GM23338 (cell line): ENCODE results near the gene TUBA4B. TPM values are rescaled to one million over a fixed set of nuclear protein-coding genes. Genes with fewer than 3 reads are reported as not detected.
A peak's percentile ranks its signal among the peaks of the same experiment; 100 is the strongest.

Experiments used
- ATAC-seq: fragments of 200-7000 bp; cut with Tn5 transposase; 3 replicates; pipeline ENCODE4 v1.9.1; 2020
- DNase-seq: peaks from one replicate; pipeline ENCODE4 v3.0.0-alpha.2; 2015; ENCODE audit warnings: low spot score
- H2AFZ ChIP-seq: fragments of 200-600 bp; sonication (generic); 2 replicates; pipeline ENCODE4 v1.8.0; 2016; ENCODE audit warnings: antibody characterized with exemption, mild to moderate bottlenecking, moderate library complexity
- H3F3A ChIP-seq: fragments of 200-600 bp; sonication (generic); replicated peaks from 2 replicates; pipeline ENCODE4 v1.8.0; 2017; ENCODE audit warnings: antibody characterized with exemption, mixed run types, low read depth
- H3K27ac ChIP-seq: fragments of 200-600 bp; sonication (generic); 2 replicates; pipeline ENCODE4 v1.6.1; 2016; ENCODE audit warnings: low read depth
- H3K27me3 ChIP-seq: fragments of 200-600 bp; sonication (generic); 2 replicates; pipeline ENCODE4 v1.8.0; 2016; ENCODE audit warnings: mild to moderate bottlenecking, mixed run types, moderate library complexity; ENCODE audit not compliant: insufficient read depth
- H3K36me3 ChIP-seq: fragments of 200-600 bp; sonication (generic); 2 replicates; pipeline ENCODE4 v1.8.0; 2016; ENCODE audit warnings: mild to moderate bottlenecking; ENCODE audit not compliant: insufficient read depth
- H3K4me1 ChIP-seq: fragments of 200-600 bp; sonication (generic); 2 replicates; pipeline ENCODE4 v1.8.0; 2016; ENCODE audit warnings: mild to moderate bottlenecking, moderate library complexity; ENCODE audit not compliant: insufficient read depth
- H3K4me2 ChIP-seq: fragments of 200-600 bp; sonication (generic); 2 replicates; pipeline ENCODE4 v1.7.1; 2017; ENCODE audit warnings: mixed run types
- H3K4me3 ChIP-seq: fragments of 200-600 bp; sonication (generic); 2 replicates; pipeline ENCODE4 v1.6.1; 2016; ENCODE audit warnings: mixed run types
- H3K79me2 ChIP-seq: fragments of 200-600 bp; sonication (generic); replicated peaks from 2 replicates; pipeline ENCODE4 v1.8.0; 2017; ENCODE audit warnings: mild to moderate bottlenecking; ENCODE audit not compliant: insufficient read depth
- H3K9me2 ChIP-seq: fragments of 200-600 bp; sonication (generic); 2 replicates; pipeline ENCODE4 v1.8.0; 2017; ENCODE audit not compliant: insufficient read depth
- H4K20me1 ChIP-seq: fragments of 200-600 bp; sonication (generic); replicated peaks from 2 replicates; pipeline ENCODE4 v1.8.0; 2017; ENCODE audit warnings: mild to moderate bottlenecking; ENCODE audit not compliant: insufficient read depth
- H3K27ac Mint-ChIP-seq: 2 replicates; pipeline ENCODE4 v1.8.0; 2020; ENCODE audit warnings: inconsistent platforms, mild to moderate bottlenecking, moderate library complexity, mixed read lengths
- H3K27me3 Mint-ChIP-seq: 3 replicates; pipeline ENCODE4 v1.8.0; 2022; ENCODE audit warnings: low read depth, mild to moderate bottlenecking, moderate library complexity, mixed read lengths, inconsistent platforms; ENCODE audit not compliant: insufficient read depth, poor library complexity
- H3K36me3 Mint-ChIP-seq: 3 replicates; pipeline ENCODE4 v1.8.0; 2021; ENCODE audit warnings: low read depth, mild to moderate bottlenecking, inconsistent platforms, moderate library complexity, mixed read lengths
- H3K4me1 Mint-ChIP-seq: 3 replicates; pipeline ENCODE4 v1.8.0; 2020; ENCODE audit warnings: mild to moderate bottlenecking, inconsistent platforms, mixed read lengths
- H3K4me3 Mint-ChIP-seq: 3 replicates; pipeline ENCODE4 v1.8.0; 2021; ENCODE audit warnings: moderate library complexity, mild to moderate bottlenecking, inconsistent platforms, mixed read lengths
- H3K9me3 Mint-ChIP-seq: 3 replicates; pipeline ENCODE4 v1.8.0; 2020; ENCODE audit warnings: moderate library complexity, mild to moderate bottlenecking, inconsistent platforms, mixed read lengths
- CTCF ChIP-seq, 2 experiments: fragments of 200-600 bp in 1 of 2; sonication (generic) in 1 of 2; conservative IDR thresholded peaks; 2 replicates each; pipeline versions ENCODE4 v1.5.1 to v1.6.1; 2016 to 2017; ENCODE audit warnings: antibody characterized with exemption in 2 of 2, low read depth in 2 of 2, mild to moderate bottlenecking in 2 of 2, moderate library complexity in 1 of 2
- EZH2 ChIP-seq: fragments of 200-600 bp; sonication (generic); IDR thresholded peaks from one replicate; pipeline ENCODE4 v1.8.0; 2017; ENCODE audit warnings: antibody characterized with exemption, mild to moderate bottlenecking, low read depth; ENCODE audit not compliant: unreplicated experiment
- JUNB ChIP-seq: IDR thresholded peaks from one replicate; pipeline ENCODE4 v1.6.1; 2016; ENCODE audit warnings: antibody characterized with exemption; ENCODE audit not compliant: unreplicated experiment
- NANOG ChIP-seq: IDR thresholded peaks from 2 replicates; pipeline ENCODE4 v1.6.1; 2016; ENCODE audit warnings: antibody characterized with exemption, borderline replicate concordance
- REST ChIP-seq: IDR thresholded peaks from one replicate; pipeline ENCODE4 v1.6.1; 2018; ENCODE audit warnings: antibody characterized with exemption; ENCODE audit not compliant: unreplicated experiment
- STAT1 ChIP-seq: IDR thresholded peaks from one replicate; pipeline ENCODE4 v1.6.1; 2016; ENCODE audit warnings: antibody characterized with exemption; ENCODE audit not compliant: unreplicated experiment
- ZNF462 ChIP-seq: fragments of 250-450 bp; sonication (Bioruptor Pico); IDR thresholded peaks from 2 replicates; pipeline ENCODE4 v1.5.0; 2020; ENCODE audit warnings: mild to moderate bottlenecking, moderate library complexity
- polyA plus RNA-seq: library from polyadenylated mRNA; unstranded; fragments of >200 nt; fragmentation: Nextera tagmentation; extraction: Ambion mirVana; gene quantifications from 2 replicates; pipeline ENCODE4 v1.2.1, GENCODE V29; 2016
- total RNA-seq: library from RNA; depleted of rRNA; stranded (reverse); fragments of >200 nt; shearing (Covaris generic); gene quantifications from 2 replicates; pipeline ENCODE4 v1.2.3, GENCODE V29; 2014

TUBA4B gene
- total and polyA plus RNA-seq, 2 experiments from 2014 or later: 0.14 TPM; not detected in 1

- TF ChIP-seq ZNF462 (CRISPR knock-in tag) (no peak), NANOG (no peak), CTCF (conservative IDR thresholded peaks at IDR 0.05; ENCODE audit: low read depth in 2 of 2) (no peak)
Observed at GRCh38 chr2:219215871-219216534, 37.0 kb upstream of the TUBA4B start (continued).

GRCh38 chr2:219216535-219216915 is 36.5 kb upstream of the TUBA4B start:
- DNase-seq: no peak
- Mint-ChIP-seq H3K27ac (peak overlapping the region; percentile 86), H3K9me3 (no peaks in the 10 kb centered on the region), H3K4me1 (peaks cover 21% of the 10 kb centered on the region), H3K27me3 (peaks cover 17% of the 10 kb centered on the region), H3K4me3 (peak overlapping the region; percentile 45; the same call in 2 of the 3 replicates), H3K36me3 (peaks cover 51% of the 10 kb centered on the region)
- Histone ChIP-seq H3K4me3 (no peak overlapping the region), H3F3A (peaks cover 9% of the 10 kb centered on the region; the same call in 1 of the 2 replicates), H3K4me2 (no peak overlapping the region; the same call in 1 of the 2 replicates), H3K27me3 (no peaks in the 10 kb centered on the region), H2AFZ (no peak overlapping the region), H3K9me2 (no peaks in the 10 kb centered on the region), H3K4me1 (peaks cover 17% of the 10 kb centered on the region), H3K79me2 (no peaks in the 10 kb centered on the region), H3K36me3 (peaks cover 3% of the 10 kb centered on the region; the same call in 1 of the 2 replicates), H4K20me1 (no peaks in the 10 kb centered on the region), H3K27ac (no peak overlapping the region)
- ATAC-seq: no peak
- TF ChIP-seq REST (no peak), EZH2 (no peak), STAT1 (no peak), JUNB (no peak)
